Fibroblast of lung (primary cell): Measurements from ENCODE around the gene B4GALT6. TPM values are rescaled to one million over a fixed set of nuclear protein-coding genes. Genes with fewer than 3 reads are reported as not detected.

Experiments
- DNase-seq, 2 donors: peaks; one replicate each; pipeline versions ENCODE4 v3.0.0 to v3.0.0-alpha.2; 2010; ENCODE audit warnings: low read depth in 2 of 2
- H2AFZ ChIP-seq: 2 replicates; pipeline ENCODE4 v1.5.1; 2012; ENCODE audit warnings: low read length, control low read depth, inconsistent platforms
- H3K27ac ChIP-seq: 2 replicates; pipeline ENCODE4 v1.5.1; 2011; ENCODE audit warnings: low read length, control low read depth; ENCODE audit not compliant: insufficient read depth
- H3K27me3 ChIP-seq: 2 replicates; pipeline ENCODE4 v1.5.1; 2011; ENCODE audit warnings: mild to moderate bottlenecking, low read length; ENCODE audit not compliant: control insufficient read depth, insufficient read depth
- H3K36me3 ChIP-seq: 2 replicates; pipeline ENCODE4 v1.5.1; 2011; ENCODE audit warnings: low read length; ENCODE audit not compliant: control insufficient read depth, insufficient read depth
- H3K4me1 ChIP-seq: 2 replicates; pipeline ENCODE4 v1.5.1; 2011; ENCODE audit warnings: low read length; ENCODE audit not compliant: control insufficient read depth, insufficient read depth; ENCODE audit errors: extremely low read depth
- H3K4me2 ChIP-seq: 2 replicates; pipeline ENCODE4 v1.5.1; 2011; ENCODE audit warnings: low read length, control low read depth; ENCODE audit not compliant: insufficient read depth; ENCODE audit errors: extremely low read depth
- H3K4me3 ChIP-seq, 4 experiments: fragments of 200-600 bp in 1 of 4; sonication (generic) in 1 of 4; replicated peaks in 1 of 4; 2 replicates each; pipeline ENCODE4 v1.5.1; 2011 to 2016; ENCODE audit warnings: low read length in 4 of 4, low read depth in 3 of 4, mild to moderate bottlenecking in 3 of 4, control low read depth in 2 of 4, inconsistent platforms in 1 of 4, mixed read lengths in 1 of 4; ENCODE audit not compliant: insufficient read depth in 1 of 4; ENCODE audit errors: control extremely low read depth in 1 of 4
- H3K79me2 ChIP-seq: 2 replicates; pipeline ENCODE4 v1.5.1; 2012; ENCODE audit warnings: mild to moderate bottlenecking, low read length, inconsistent platforms; ENCODE audit not compliant: control insufficient read depth, insufficient read depth
- H3K9ac ChIP-seq: 2 replicates; pipeline ENCODE4 v1.5.1; 2011; ENCODE audit warnings: mild to moderate bottlenecking, low read length, control low read depth; ENCODE audit not compliant: insufficient read depth
- H3K9me3 ChIP-seq: 2 replicates; pipeline ENCODE4 v1.5.1; 2012; ENCODE audit warnings: low read depth, low read length; ENCODE audit not compliant: control insufficient read depth, insufficient read depth
- H4K20me1 ChIP-seq: 2 replicates; pipeline ENCODE4 v1.5.1; 2011; ENCODE audit warnings: low read length; ENCODE audit not compliant: control insufficient read depth, insufficient read depth; ENCODE audit errors: extremely low read depth
- EZH2 ChIP-seq: IDR thresholded peaks from 2 replicates; pipeline ENCODE4 v1.5.1; 2012; ENCODE audit warnings: low read length, control low read depth, mild to moderate bottlenecking; ENCODE audit errors: missing control alignments
- polyA plus RNA-seq, 2 donors: library from polyadenylated mRNA; depleted of rRNA in 1 of 2; stranded (reverse) in 1 of 2; unstranded in 1 of 2; fragments of >200 nt; gene quantifications; 2 replicates each; pipeline ENCODE4 v1.2.1, GENCODE V29; 2011 to 2012; ENCODE audit warnings: missing spikeins in 1 of 2
- total RNA-seq: library from RNA; depleted of rRNA; stranded (reverse); fragments of >200 nt; gene quantifications from 2 replicates; pipeline ENCODE4 v1.2.1, GENCODE V29; 2014
- TF ChIP-seq, protein P1 (sequence below), 2 donors: IDR thresholded peaks in 1 of 2; conservative IDR thresholded peaks in 1 of 2; 1 replicate in 1 of 2; 2 replicates in 1 of 2; pipeline ENCODE4 v1.5.1; 2011 to 2012; ENCODE audit warnings: low read length in 2 of 2, control low read depth in 1 of 2, inconsistent platforms in 1 of 2, low read depth in 1 of 2, mild to moderate bottlenecking in 1 of 2

The B4GALT6 gene
- total and polyA plus RNA-seq, 2 donors (not counting 1 experiment from before 2014, with no cell fraction given): 1.5 to 2.5 TPM

DNA sequence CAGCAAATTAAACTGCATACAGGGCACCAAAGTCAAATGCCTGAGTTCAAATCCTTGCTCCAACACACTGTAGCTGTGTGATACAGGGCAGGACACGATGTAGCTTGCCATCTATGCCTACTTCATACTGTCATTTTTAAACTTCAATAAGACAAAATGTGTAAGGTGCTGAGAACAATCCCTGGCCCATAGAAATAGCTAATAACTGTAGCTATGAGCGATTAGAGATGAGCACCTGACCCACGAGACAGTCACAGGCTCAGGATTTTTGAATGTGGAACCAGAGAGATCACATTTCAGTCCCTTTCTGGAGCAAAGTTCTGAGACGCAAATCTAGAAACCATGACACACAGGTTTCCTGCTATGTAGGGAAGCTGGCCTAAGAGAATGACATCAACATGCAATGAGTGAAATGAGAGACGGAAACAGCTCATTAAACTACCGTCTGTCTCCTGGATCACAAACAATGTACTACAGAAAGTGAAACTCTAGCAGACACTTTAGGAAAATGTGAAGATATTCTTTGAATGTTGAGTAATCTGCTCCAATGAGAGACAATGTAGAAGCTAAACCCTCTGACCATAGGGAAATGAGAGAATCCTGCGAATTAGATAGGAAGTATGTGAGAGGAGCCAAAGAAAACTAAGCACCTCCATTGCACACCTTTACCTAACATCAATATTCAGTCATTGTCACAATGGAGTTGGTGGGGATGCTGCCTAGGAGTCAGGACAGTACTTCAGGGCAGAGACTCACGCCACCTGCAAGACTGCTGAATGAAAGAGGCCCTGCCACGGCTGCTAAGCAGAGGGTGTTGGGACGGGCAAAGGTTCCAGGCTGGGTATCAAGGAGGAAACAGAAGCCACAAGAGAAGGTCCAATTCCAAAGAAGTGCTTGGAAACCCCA lies 25.5 kb downstream of the B4GALT6 start:
- Histone ChIP-seq H3K4me3 (no peak overlapping the region), H3K9ac (no peak overlapping the region), H3K79me2 (no peaks in the 10 kb centered on the region), H4K20me1 (no peaks in the 10 kb centered on the region), H3K27ac (no peak overlapping the region), H3K36me3 (no peaks in the 10 kb centered on the region), H2AFZ (no peak overlapping the region), H3K4me1 (no peaks in the 10 kb centered on the region), H3K4me2 (no peak overlapping the region), H3K9me3 (no peaks in the 10 kb centered on the region), H3K27me3 (no peaks in the 10 kb centered on the region)
- DNase-seq: peak in 1 of 2 donors; percentile 50
- TF ChIP-seq, protein P1, sequence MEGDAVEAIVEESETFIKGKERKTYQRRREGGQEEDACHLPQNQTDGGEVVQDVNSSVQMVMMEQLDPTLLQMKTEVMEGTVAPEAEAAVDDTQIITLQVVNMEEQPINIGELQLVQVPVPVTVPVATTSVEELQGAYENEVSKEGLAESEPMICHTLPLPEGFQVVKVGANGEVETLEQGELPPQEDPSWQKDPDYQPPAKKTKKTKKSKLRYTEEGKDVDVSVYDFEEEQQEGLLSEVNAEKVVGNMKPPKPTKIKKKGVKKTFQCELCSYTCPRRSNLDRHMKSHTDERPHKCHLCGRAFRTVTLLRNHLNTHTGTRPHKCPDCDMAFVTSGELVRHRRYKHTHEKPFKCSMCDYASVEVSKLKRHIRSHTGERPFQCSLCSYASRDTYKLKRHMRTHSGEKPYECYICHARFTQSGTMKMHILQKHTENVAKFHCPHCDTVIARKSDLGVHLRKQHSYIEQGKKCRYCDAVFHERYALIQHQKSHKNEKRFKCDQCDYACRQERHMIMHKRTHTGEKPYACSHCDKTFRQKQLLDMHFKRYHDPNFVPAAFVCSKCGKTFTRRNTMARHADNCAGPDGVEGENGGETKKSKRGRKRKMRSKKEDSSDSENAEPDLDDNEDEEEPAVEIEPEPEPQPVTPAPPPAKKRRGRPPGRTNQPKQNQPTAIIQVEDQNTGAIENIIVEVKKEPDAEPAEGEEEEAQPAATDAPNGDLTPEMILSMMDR (conservative IDR thresholded peaks at IDR 0.05 in 1 of 2, IDR thresholded peaks at IDR 0.05 in 1 of 2; ENCODE audit: low read depth in 1 of 2, low read length in 2 of 2): no peak
- no peak for TF ChIP-seq EZH2

DNA sequence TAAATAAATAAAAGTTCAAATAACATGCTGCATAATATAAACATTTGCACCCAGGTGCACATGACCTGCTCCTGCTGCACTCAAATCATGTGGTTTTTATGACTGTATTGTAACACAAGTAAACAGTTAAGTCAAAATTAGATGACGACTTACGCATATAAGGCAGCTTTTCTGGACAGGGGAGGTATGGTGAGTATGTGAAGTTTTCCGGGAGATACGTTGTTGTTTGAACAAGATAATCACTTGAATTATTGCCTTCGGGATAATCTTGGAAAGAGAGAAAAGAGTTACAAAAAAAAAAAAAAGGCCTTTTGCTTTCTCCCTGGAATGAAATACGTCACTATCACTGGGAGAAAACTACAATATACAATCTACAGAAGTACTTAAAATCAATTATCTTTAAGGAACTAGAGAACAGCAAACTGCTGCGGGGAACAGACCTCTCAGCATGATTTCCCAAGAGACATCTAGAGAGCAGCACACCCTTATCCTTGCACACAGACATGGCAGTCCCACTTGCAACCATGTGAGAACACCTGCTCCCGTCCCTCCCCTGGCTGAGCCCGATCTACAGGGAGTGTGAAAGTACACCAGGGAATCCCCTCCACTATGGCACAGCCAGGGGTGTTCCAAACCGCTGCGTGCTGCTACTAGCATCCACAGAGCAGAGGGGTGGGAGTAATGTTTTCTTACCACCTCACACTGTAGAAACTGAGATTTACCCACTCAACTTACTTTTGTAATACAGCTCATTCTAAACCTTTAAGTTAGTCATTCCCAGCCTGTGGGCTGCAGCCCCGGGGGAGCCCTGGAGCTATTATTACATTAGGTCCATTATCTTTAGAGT lies 26.3 kb downstream of the B4GALT6 start:
- no peak overlapping the region for H3K4me2 ChIP-seq
- H2AFZ ChIP-seq: no peak overlapping the region
- no peaks in the 10 kb centered on the region for H3K27me3 ChIP-seq
- no peaks in the 10 kb centered on the region for H3K79me2 ChIP-seq
- no peaks in the 10 kb centered on the region for H3K9me3 ChIP-seq
- H3K4me1 ChIP-seq: no peaks in the 10 kb centered on the region
- H4K20me1 ChIP-seq: no peaks in the 10 kb centered on the region
- H3K27ac ChIP-seq: no peak overlapping the region
- H3K36me3 ChIP-seq: no peaks in the 10 kb centered on the region
- H3K9ac ChIP-seq: no peak overlapping the region
- H3K4me3 ChIP-seq: no peak overlapping the region
- TF ChIP-seq EZH2: no peak
- TF ChIP-seq, protein P1 (conservative IDR thresholded peaks at IDR 0.05 in 1 of 2, IDR thresholded peaks at IDR 0.05 in 1 of 2; ENCODE audit: low read depth in 1 of 2, low read length in 2 of 2): no peak
- DNase-seq: no peak

DNA sequence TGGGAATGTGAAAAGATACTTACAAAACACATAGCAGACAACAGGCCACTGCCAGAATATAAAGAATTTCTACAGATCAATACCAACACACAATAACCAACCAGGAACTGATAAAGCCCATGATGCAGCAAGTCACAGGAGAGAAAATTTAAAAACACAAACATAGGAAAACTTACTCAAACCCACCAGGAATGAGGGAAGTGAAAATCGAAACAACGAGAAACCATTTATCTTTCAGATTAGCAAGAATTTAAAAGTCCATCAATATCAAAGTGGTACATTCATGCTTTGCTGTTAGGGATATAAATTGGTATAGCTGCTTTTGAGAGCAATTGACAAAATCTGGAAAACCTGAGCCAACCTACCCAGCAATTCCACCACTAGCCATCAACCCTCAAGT lies 27.6 kb downstream of the B4GALT6 start:
- H3K4me3 ChIP-seq: no peak overlapping the region
- no peaks in the 10 kb centered on the region for H3K9me3 ChIP-seq
- no peaks in the 10 kb centered on the region for H4K20me1 ChIP-seq
- H3K4me1 ChIP-seq: no peaks in the 10 kb centered on the region
- TF ChIP-seq, protein P1 (conservative IDR thresholded peaks at IDR 0.05 in 1 of 2, IDR thresholded peaks at IDR 0.05 in 1 of 2; ENCODE audit: low read depth in 1 of 2, low read length in 2 of 2): no peak
- no peak for TF ChIP-seq EZH2
- H3K4me2 ChIP-seq: no peak overlapping the region
- no peaks in the 10 kb centered on the region for H3K79me2 ChIP-seq
- no peak overlapping the region for H3K9ac ChIP-seq
- H3K36me3 ChIP-seq: no peaks in the 10 kb centered on the region
- no peaks in the 10 kb centered on the region for H3K27me3 ChIP-seq
- H3K27ac ChIP-seq: no peak overlapping the region
- no peak overlapping the region for H2AFZ ChIP-seq
- no peak for DNase-seq
